GM23338 (cell line): ENCODE measurements around the gene CYS1.
A peak's percentile ranks its signal among the peaks of the same experiment; 100 is the strongest.

Experiments used
- CREB1 ChIP-seq: fragments of 250-450 bp; sonication (Bioruptor Pico); IDR thresholded peaks from 2 replicates; pipeline ENCODE4 v1.5.0; 2020; ENCODE audit warnings: low read depth, mild to moderate bottlenecking, moderate library complexity
- EZH2 ChIP-seq: fragments of 200-600 bp; sonication (generic); IDR thresholded peaks from one replicate; pipeline ENCODE4 v1.8.0; 2017; ENCODE audit warnings: antibody characterized with exemption, mild to moderate bottlenecking, low read depth; ENCODE audit not compliant: unreplicated experiment
- EZH2phosphoT487 ChIP-seq: fragments of 200-600 bp; sonication (generic); IDR thresholded peaks from one replicate; pipeline ENCODE4 v1.8.1; 2018; ENCODE audit warnings: antibody characterized with exemption; ENCODE audit not compliant: unreplicated experiment
- POLR2AphosphoS5 ChIP-seq: IDR thresholded peaks from 2 replicates; pipeline ENCODE4 v1.6.1; 2016; ENCODE audit warnings: antibody characterized with exemption, low read depth
- ZNF331 ChIP-seq: fragments of 250-450 bp; sonication (Bioruptor Pico); IDR thresholded peaks from 2 replicates; pipeline ENCODE4 v1.5.0; 2020; ENCODE audit warnings: low read depth, mild to moderate bottlenecking, moderate library complexity
- TF ChIP-seq, protein P1 (sequence below), 2 experiments: fragments of 200-600 bp in 1 of 2; sonication (generic) in 1 of 2; conservative IDR thresholded peaks; 2 replicates each; pipeline versions ENCODE4 v1.5.1 to v1.6.1; 2016 to 2017; ENCODE audit warnings: antibody characterized with exemption in 2 of 2, low read depth in 2 of 2, mild to moderate bottlenecking in 2 of 2, moderate library complexity in 1 of 2
- TF ChIP-seq, protein P2 (sequence below): IDR thresholded peaks from one replicate; pipeline ENCODE4 v1.6.1; 2018; ENCODE audit warnings: antibody characterized with exemption; ENCODE audit not compliant: unreplicated experiment
- TF ChIP-seq, protein P3 (sequence below): IDR thresholded peaks from 2 replicates; pipeline ENCODE4 v1.6.1; 2016; ENCODE audit warnings: antibody characterized with exemption

DNA sequence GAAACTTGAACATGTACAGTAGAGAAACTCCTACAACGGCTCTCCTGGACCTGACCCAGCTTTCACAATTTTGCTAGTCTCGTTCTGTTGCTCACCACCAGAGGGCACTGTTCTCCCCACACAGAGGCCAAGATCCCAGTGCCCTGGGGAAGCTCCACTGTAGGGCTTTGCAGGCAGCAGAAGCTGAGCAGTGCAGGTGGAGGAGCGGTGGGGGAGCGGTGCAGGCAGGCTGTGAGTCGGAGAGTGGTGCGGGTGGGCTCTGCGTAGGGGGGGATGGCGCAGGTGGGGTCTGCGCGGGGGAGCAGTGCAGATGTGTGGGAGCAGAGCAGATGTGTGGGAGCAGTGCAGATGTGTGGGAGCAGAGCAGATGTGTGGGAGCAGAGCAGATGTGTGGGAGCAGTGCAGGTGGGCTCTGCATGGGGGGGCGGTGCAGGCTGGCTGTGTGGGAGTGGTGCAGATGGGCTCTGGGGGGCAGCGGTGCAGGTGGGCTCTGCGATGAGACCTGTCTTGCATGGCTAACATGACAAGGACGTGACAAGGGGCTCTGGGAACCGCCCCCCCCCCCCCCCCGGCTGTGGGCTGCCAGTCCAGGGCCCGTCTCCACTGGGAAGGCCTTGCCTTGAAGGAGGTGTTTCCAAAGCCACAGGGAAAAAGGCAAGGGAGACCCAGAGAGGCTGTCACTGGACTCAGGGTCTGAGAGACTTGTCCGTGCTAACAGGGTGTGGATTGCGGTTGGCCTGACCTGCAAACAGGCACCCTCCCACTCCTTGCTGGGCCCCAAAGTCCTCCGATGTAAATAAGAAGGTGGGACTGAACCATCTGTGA is 7.3 kb downstream of the CYS1 start:
- TF ChIP-seq, protein P1, sequence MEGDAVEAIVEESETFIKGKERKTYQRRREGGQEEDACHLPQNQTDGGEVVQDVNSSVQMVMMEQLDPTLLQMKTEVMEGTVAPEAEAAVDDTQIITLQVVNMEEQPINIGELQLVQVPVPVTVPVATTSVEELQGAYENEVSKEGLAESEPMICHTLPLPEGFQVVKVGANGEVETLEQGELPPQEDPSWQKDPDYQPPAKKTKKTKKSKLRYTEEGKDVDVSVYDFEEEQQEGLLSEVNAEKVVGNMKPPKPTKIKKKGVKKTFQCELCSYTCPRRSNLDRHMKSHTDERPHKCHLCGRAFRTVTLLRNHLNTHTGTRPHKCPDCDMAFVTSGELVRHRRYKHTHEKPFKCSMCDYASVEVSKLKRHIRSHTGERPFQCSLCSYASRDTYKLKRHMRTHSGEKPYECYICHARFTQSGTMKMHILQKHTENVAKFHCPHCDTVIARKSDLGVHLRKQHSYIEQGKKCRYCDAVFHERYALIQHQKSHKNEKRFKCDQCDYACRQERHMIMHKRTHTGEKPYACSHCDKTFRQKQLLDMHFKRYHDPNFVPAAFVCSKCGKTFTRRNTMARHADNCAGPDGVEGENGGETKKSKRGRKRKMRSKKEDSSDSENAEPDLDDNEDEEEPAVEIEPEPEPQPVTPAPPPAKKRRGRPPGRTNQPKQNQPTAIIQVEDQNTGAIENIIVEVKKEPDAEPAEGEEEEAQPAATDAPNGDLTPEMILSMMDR (conservative IDR thresholded peaks at IDR 0.05; ENCODE audit: low read depth in 2 of 2): peak; percentile 89 to 96
- TF ChIP-seq, protein P2, sequence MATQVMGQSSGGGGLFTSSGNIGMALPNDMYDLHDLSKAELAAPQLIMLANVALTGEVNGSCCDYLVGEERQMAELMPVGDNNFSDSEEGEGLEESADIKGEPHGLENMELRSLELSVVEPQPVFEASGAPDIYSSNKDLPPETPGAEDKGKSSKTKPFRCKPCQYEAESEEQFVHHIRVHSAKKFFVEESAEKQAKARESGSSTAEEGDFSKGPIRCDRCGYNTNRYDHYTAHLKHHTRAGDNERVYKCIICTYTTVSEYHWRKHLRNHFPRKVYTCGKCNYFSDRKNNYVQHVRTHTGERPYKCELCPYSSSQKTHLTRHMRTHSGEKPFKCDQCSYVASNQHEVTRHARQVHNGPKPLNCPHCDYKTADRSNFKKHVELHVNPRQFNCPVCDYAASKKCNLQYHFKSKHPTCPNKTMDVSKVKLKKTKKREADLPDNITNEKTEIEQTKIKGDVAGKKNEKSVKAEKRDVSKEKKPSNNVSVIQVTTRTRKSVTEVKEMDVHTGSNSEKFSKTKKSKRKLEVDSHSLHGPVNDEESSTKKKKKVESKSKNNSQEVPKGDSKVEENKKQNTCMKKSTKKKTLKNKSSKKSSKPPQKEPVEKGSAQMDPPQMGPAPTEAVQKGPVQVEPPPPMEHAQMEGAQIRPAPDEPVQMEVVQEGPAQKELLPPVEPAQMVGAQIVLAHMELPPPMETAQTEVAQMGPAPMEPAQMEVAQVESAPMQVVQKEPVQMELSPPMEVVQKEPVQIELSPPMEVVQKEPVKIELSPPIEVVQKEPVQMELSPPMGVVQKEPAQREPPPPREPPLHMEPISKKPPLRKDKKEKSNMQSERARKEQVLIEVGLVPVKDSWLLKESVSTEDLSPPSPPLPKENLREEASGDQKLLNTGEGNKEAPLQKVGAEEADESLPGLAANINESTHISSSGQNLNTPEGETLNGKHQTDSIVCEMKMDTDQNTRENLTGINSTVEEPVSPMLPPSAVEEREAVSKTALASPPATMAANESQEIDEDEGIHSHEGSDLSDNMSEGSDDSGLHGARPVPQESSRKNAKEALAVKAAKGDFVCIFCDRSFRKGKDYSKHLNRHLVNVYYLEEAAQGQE: no peak
- TF ChIP-seq EZH2phosphoT487 (no peak), POLR2AphosphoS5 (no peak), EZH2 (no peak), CREB1 (CRISPR knock-in tag) (no peak), ZNF331 (CRISPR knock-in tag) (no peak)
- TF ChIP-seq, protein P3, sequence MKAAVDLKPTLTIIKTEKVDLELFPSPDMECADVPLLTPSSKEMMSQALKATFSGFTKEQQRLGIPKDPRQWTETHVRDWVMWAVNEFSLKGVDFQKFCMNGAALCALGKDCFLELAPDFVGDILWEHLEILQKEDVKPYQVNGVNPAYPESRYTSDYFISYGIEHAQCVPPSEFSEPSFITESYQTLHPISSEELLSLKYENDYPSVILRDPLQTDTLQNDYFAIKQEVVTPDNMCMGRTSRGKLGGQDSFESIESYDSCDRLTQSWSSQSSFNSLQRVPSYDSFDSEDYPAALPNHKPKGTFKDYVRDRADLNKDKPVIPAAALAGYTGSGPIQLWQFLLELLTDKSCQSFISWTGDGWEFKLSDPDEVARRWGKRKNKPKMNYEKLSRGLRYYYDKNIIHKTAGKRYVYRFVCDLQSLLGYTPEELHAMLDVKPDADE: no peak
